GM18907 (cell line): ENCODE measurements around the gene CARD16.
A peak's percentile ranks its signal among the peaks of the same experiment; 100 is the strongest.

Experiments
- ATAC-seq: cut with Tn5 transposase; IDR thresholded peaks from one replicate; pipeline ENCODE4 v1.9.1; 2021; ENCODE audit warnings: mild to moderate bottlenecking, moderate library complexity; ENCODE audit not compliant: unreplicated experiment

Gene CARD16

GRCh38 chr11:105051559-105051958 is 6.4 kb upstream of the CARD16 start:
- no peak for ATAC-seq

- no peak for ATAC-seq
These were observed 4.3 kb upstream of the CARD16 start for GRCh38 chr11:105049481-105049880.

- no peak for ATAC-seq
These were observed 1.9 kb upstream of the CARD16 start for GRCh38 chr11:105046898-105047579.

GRCh38 chr11:105045676-105046296 is 651 bp upstream of the CARD16 start:
- ATAC-seq = no peak

GRCh38 chr11:105042178-105042577 is 3.0 kb downstream of the CARD16 start:
- ATAC-seq = no peak

- no peak for ATAC-seq
These were observed 4.4 kb downstream of the CARD16 start for GRCh38 chr11:105040703-105041102.

GRCh38 chr11:105034813-105035620 is 10.1 kb downstream of the CARD16 start, which contains the start of gene CASP1:
Gene CASP1 (minus strand): TSS chr11:105035144. CDS start chr11:105035113, 31 bp downstream.
- peak; percentile 98 for ATAC-seq

- ATAC-seq = peak; percentile 10
These were observed 10.7 kb downstream of the CARD16 start for GRCh38 chr11:105034388-105034787.

- ATAC-seq = no peak
These were observed 11.4 kb downstream of the CARD16 start for GRCh38 chr11:105033781-105034180.

GRCh38 chr11:105033343-105033742 is 11.8 kb downstream of the CARD16 start:
- no peak for ATAC-seq

- ATAC-seq = no peak
These were observed 12.6 kb downstream of the CARD16 start for GRCh38 chr11:105032495-105032894.

GRCh38 chr11:105027678-105028077 is 17.5 kb downstream of the CARD16 start:
- no peak for ATAC-seq

- ATAC-seq = peak; percentile 56
These were observed 20.7 kb downstream of the CARD16 start for GRCh38 chr11:105024394-105024793.

GRCh38 chr11:105023003-105023402 is 22.1 kb downstream of the CARD16 start, which contains the start of gene CASP5:
Gene CASP5 (minus strand): TSS chr11:105023168. CDS start chr11:105023136, 32 bp downstream.
- no peak for ATAC-seq

GRCh38 chr11:105022527-105022926 is 22.6 kb downstream of the CARD16 start:
- ATAC-seq = no peak

GRCh38 chr11:105007463-105007862 is 37.7 kb downstream of the CARD16 start:
- no peak for ATAC-seq

GRCh38 chr11:105005451-105005845 is 39.7 kb downstream of the CARD16 start:
- ATAC-seq = no peak

- ATAC-seq = no peak
These were observed 41.1 kb downstream of the CARD16 start for GRCh38 chr11:105004021-105004420.

- no peak for ATAC-seq
These were observed 42.0 kb downstream of the CARD16 start for GRCh38 chr11:105003151-105003550.

GRCh38 chr11:105000797-105001196 is 44.3 kb downstream of the CARD16 start:
- peak; percentile 92 for ATAC-seq

GRCh38 chr11:105000167-105000566 is 45.0 kb downstream of the CARD16 start:
- ATAC-seq = no peak

GRCh38 chr11:104999721-105000120 is 45.4 kb downstream of the CARD16 start:
- no peak for ATAC-seq
